Measurements from ENCODE around the gene CAMK2B. TPM values are rescaled to one million over a fixed set of nuclear protein-coding genes. Genes with fewer than 3 reads are reported as not detected.

The CAMK2B gene
- total and polyA plus RNA-seq, 2 of the 13 experiments (the other 11 are each of a cell fraction or from before 2014, with no cell fraction given): 0.27 to 0.48 TPM

DNA sequence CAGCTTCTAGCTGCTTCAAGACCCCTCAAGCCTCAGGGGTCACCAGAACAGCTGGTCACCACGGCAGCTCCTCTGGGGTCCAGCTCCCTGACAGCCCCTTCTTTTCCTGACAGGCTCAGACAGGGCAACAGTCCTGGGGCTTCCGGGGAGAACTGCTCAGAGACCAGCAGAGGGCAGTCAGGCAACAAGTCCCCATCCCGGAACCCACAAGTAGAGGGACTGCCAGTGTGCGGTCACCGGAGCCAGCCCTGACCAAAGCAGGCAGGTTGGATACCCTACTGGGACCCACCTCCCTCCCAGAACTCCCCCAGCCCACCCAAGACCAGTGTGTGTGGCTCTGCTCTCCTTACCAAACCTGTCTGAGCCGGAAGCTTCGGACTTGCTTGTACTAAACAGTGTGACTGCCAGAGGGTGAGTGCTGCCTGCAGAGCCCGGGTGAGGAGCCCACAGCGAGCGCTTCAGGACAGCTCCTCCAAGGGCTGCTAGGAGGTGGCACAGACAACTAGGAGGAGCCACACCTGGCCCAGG is 84.3 kb downstream of the CAMK2B start (continued):
- TF ChIP-seq, protein P1, sequence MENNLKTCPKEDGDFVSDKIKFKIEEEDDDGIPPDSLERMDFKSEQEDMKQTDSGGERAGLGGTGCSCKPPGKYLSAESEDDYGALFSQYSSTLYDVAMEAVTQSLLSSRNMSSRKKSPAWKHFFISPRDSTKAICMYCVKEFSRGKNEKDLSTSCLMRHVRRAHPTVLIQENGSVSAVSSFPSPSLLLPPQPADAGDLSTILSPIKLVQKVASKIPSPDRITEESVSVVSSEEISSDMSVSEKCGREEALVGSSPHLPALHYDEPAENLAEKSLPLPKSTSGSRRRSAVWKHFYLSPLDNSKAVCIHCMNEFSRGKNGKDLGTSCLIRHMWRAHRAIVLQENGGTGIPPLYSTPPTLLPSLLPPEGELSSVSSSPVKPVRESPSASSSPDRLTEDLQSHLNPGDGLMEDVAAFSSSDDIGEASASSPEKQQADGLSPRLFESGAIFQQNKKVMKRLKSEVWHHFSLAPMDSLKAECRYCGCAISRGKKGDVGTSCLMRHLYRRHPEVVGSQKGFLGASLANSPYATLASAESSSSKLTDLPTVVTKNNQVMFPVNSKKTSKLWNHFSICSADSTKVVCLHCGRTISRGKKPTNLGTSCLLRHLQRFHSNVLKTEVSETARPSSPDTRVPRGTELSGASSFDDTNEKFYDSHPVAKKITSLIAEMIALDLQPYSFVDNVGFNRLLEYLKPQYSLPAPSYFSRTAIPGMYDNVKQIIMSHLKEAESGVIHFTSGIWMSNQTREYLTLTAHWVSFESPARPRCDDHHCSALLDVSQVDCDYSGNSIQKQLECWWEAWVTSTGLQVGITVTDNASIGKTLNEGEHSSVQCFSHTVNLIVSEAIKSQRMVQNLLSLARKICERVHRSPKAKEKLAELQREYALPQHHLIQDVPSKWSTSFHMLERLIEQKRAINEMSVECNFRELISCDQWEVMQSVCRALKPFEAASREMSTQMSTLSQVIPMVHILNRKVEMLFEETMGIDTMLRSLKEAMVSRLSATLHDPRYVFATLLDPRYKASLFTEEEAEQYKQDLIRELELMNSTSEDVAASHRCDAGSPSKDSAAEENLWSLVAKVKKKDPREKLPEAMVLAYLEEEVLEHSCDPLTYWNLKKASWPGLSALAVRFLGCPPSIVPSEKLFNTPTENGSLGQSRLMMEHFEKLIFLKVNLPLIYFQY (CRISPR knock-in tag; IDR thresholded peaks at IDR 0.05; ENCODE audit: borderline replicate concordance): no peak
- TF ChIP-seq ZNF263 (CRISPR knock-in tag; IDR thresholded peaks at IDR 0.05) (0 out of 2 replicates have a peak, but pooled peaks have one; percentile 21), ELF3 (CRISPR knock-in tag; IDR thresholded peaks at IDR 0.05) (0 out of 2 replicates have a peak, but pooled peaks have one; percentile 53), HMGA1 (CRISPR knock-in tag; conservative IDR thresholded peaks at IDR 0.05) (no peak), MIER2 (CRISPR knock-in tag; IDR thresholded peaks at IDR 0.05) (no peak)

DNA sequence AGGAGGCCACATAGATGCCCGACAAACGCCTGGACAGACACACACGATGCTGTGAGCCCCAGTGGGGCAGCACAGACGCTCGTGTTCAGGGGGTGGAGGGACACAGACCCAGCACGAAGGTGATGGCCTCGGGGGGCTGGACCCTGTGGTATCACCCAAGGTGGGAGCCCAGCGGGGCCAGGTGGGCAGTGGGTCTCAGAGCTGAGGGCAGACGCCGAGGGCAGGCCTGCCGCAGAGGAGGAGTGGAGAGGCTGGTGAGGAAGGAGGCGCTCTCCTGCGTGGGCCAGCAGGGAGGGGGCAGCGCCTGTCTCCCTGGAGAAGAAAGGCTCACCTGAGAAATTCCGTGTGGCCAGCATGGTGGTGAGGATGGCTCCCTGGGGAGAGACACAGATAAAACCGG is 85.0 kb downstream of the CAMK2B start:
- Histone ChIP-seq H3K36me3 (replicated peaks in 1 of 2; ENCODE audit: control insufficient read depth in 1 of 2, insufficient read depth in 2 of 2, low read length in 2 of 2) (no peaks in the 10 kb centered on the region), H4K20me1 (ENCODE audit: insufficient read depth, low read length) (no peaks in the 10 kb centered on the region), H3K4me1 (ENCODE audit: insufficient read depth, low read length) (no peaks in the 10 kb centered on the region), H3K4me2 (ENCODE audit: low read depth, low read length) (no peak overlapping the region), H3K27ac (ENCODE audit: extremely low read length, insufficient read depth, low read length) (no peak overlapping the region), H3K27me3 (ENCODE audit: control insufficient read depth in 1 of 2, insufficient read depth in 2 of 2, low read length in 2 of 2) (peaks cover 25 to 76% of the 10 kb centered on the region in 2 experiments), H2AFZ (ENCODE audit: low read length) (no peak overlapping the region), H3K9ac (ENCODE audit: insufficient read depth, low read depth, low read length) (no peak overlapping the region), H3K9me3 (ENCODE audit: low read length) (no peaks in the 10 kb centered on the region), H3K79me2 (ENCODE audit: insufficient read depth, low read length) (no peaks in the 10 kb centered on the region), H3K4me3 (replicated peaks in 1 of 3; ENCODE audit: insufficient read depth in 1 of 3, low read depth in 2 of 3, low read length in 3 of 3) (no peak overlapping the region)
- ChIA-PET POLR2A (interaction anchor here (1.2 to 1.6 kb wide), 2 partner anchors 109 to 322 kb away, joined by 3 to 4 read pairs; no protein-coding TSS in a partner anchor), CTCF (ENCODE audit: low intra/inter-chr PET ratio, low total read pairs) (interaction anchor here (1.5 to 2.1 kb wide), 2 partner anchors 237 to 325 kb away, joined by 8 to 13 read pairs; no protein-coding TSS in a partner anchor)
- WGBS (ENCODE audit: low lambda C conversion rate): 36% methylated on average over 13 of the region's 16 CpGs
- in situ Hi-C loops (cut with HindIII; ENCODE audit: extremely low pct_ligation_motif_present, low pct_unique_long_range_greater_than_20kb) (loop anchor here (5.0 kb wide), 1 partner anchor 237 kb away; no protein-coding TSS in a partner anchor), intact Hi-C loops (cut with micrococcal nuclease; ENCODE audit: unreplicated experiment) (no loop called here)
- DNase-seq (ENCODE audit: low spot score) (no peak), FAIRE-seq (no peak), ATAC-seq (no peak)
- BruUV-seq (replicated peaks): no TSS peak
- TF ChIP-seq PCBP1 (IDR thresholded peaks at IDR 0.05; ENCODE audit: borderline replicate concordance, low read depth, low read length) (no peak), ZNF607 (CRISPR knock-in tag; IDR thresholded peaks at IDR 0.05; ENCODE audit: borderline replicate concordance) (no peak), KAT7 (CRISPR knock-in tag; IDR thresholded peaks at IDR 0.05; ENCODE audit: borderline replicate concordance) (no peak), ZSCAN21 (CRISPR knock-in tag; IDR thresholded peaks at IDR 0.05; ENCODE audit: borderline replicate concordance) (no peak), GTF3A (CRISPR knock-in tag; conservative IDR thresholded peaks at IDR 0.05) (no peak)
- TF ChIP-seq, protein P2, sequence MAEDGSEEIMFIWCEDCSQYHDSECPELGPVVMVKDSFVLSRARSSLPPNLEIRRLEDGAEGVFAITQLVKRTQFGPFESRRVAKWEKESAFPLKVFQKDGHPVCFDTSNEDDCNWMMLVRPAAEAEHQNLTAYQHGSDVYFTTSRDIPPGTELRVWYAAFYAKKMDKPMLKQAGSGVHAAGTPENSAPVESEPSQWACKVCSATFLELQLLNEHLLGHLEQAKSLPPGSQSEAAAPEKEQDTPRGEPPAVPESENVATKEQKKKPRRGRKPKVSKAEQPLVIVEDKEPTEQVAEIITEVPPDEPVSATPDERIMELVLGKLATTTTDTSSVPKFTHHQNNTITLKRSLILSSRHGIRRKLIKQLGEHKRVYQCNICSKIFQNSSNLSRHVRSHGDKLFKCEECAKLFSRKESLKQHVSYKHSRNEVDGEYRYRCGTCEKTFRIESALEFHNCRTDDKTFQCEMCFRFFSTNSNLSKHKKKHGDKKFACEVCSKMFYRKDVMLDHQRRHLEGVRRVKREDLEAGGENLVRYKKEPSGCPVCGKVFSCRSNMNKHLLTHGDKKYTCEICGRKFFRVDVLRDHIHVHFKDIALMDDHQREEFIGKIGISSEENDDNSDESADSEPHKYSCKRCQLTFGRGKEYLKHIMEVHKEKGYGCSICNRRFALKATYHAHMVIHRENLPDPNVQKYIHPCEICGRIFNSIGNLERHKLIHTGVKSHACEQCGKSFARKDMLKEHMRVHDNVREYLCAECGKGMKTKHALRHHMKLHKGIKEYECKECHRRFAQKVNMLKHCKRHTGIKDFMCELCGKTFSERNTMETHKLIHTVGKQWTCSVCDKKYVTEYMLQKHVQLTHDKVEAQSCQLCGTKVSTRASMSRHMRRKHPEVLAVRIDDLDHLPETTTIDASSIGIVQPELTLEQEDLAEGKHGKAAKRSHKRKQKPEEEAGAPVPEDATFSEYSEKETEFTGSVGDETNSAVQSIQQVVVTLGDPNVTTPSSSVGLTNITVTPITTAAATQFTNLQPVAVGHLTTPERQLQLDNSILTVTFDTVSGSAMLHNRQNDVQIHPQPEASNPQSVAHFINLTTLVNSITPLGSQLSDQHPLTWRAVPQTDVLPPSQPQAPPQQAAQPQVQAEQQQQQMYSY (CRISPR knock-in tag; IDR thresholded peaks at IDR 0.05): no peak
